ENCODE measurements around the gene SSR1.

- TF ChIP-seq, protein P1, sequence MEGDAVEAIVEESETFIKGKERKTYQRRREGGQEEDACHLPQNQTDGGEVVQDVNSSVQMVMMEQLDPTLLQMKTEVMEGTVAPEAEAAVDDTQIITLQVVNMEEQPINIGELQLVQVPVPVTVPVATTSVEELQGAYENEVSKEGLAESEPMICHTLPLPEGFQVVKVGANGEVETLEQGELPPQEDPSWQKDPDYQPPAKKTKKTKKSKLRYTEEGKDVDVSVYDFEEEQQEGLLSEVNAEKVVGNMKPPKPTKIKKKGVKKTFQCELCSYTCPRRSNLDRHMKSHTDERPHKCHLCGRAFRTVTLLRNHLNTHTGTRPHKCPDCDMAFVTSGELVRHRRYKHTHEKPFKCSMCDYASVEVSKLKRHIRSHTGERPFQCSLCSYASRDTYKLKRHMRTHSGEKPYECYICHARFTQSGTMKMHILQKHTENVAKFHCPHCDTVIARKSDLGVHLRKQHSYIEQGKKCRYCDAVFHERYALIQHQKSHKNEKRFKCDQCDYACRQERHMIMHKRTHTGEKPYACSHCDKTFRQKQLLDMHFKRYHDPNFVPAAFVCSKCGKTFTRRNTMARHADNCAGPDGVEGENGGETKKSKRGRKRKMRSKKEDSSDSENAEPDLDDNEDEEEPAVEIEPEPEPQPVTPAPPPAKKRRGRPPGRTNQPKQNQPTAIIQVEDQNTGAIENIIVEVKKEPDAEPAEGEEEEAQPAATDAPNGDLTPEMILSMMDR (IDR thresholded peaks at IDR 0.05; ENCODE audit: poor library complexity, severe bottlenecking): no peak
- TF ChIP-seq EZH2 (IDR thresholded peaks at IDR 0.05; ENCODE audit: borderline replicate concordance, insufficient read depth, low read length, poor library complexity, severe bottlenecking): no peak
- TF ChIP-seq REST (IDR thresholded peaks at IDR 0.05; ENCODE audit: borderline replicate concordance): no peak
- no peak for TF ChIP-seq POLR2AphosphoS5 (IDR thresholded peaks at IDR 0.05)
- no peak for TF ChIP-seq TAF1 (IDR thresholded peaks at IDR 0.05; ENCODE audit: low read depth)
- no peak for TF ChIP-seq RAD21 (conservative IDR thresholded peaks at IDR 0.05)
- no peak for TF ChIP-seq MXI1 (conservative IDR thresholded peaks at IDR 0.05; ENCODE audit: poor library complexity, severe bottlenecking)
- no peak for TF ChIP-seq EP300 (conservative IDR thresholded peaks at IDR 0.05; ENCODE audit: poor library complexity, severe bottlenecking)
- no peak for TF ChIP-seq SMC3 (conservative IDR thresholded peaks at IDR 0.05; ENCODE audit: poor library complexity)
These were observed 636 bp upstream of the SSR1 start for GRCh38 chr6:7313505-7314165.

Data from neural cell (in vitro differentiated cells).